Muscle layer of colon (tissue), 2 donors: ENCODE measurements around the gene CLEC2L.

Experiments
- H3K27ac ChIP-seq: one replicate; pipeline ENCODE4 v1.7.0; 2013; ENCODE audit warnings: low read depth, mild to moderate bottlenecking, low read length, moderate library complexity
- H3K27me3 ChIP-seq, 2 donors: one replicate each; pipeline ENCODE4 v1.7.0; 2013; ENCODE audit warnings: low read length in 2 of 2, mild to moderate bottlenecking in 2 of 2; ENCODE audit not compliant: insufficient read depth in 2 of 2, control insufficient read depth in 1 of 2
- H3K36me3 ChIP-seq: one replicate; pipeline ENCODE4 v1.7.0; 2013; ENCODE audit warnings: mild to moderate bottlenecking, low read length; ENCODE audit not compliant: insufficient read depth
- H3K4me1 ChIP-seq: one replicate; pipeline ENCODE4 v1.7.0; 2013; ENCODE audit warnings: mild to moderate bottlenecking, low read length; ENCODE audit not compliant: insufficient read depth
- H3K4me3 ChIP-seq, 2 donors: one replicate each; pipeline ENCODE4 v1.7.0; 2013; ENCODE audit warnings: low read length in 2 of 2, low read depth in 1 of 2, mild to moderate bottlenecking in 1 of 2, moderate library complexity in 1 of 2
- H3K9ac ChIP-seq: one replicate; pipeline ENCODE4 v1.7.0; 2013; ENCODE audit warnings: low read length
- H3K9me3 ChIP-seq: one replicate; pipeline ENCODE4 v1.7.0; 2013; ENCODE audit warnings: mild to moderate bottlenecking, low read length
- donor health status: abdominal sarcoma.
- donor health status: Adenocarcinoma of cecum.

Gene CLEC2L

DNA sequence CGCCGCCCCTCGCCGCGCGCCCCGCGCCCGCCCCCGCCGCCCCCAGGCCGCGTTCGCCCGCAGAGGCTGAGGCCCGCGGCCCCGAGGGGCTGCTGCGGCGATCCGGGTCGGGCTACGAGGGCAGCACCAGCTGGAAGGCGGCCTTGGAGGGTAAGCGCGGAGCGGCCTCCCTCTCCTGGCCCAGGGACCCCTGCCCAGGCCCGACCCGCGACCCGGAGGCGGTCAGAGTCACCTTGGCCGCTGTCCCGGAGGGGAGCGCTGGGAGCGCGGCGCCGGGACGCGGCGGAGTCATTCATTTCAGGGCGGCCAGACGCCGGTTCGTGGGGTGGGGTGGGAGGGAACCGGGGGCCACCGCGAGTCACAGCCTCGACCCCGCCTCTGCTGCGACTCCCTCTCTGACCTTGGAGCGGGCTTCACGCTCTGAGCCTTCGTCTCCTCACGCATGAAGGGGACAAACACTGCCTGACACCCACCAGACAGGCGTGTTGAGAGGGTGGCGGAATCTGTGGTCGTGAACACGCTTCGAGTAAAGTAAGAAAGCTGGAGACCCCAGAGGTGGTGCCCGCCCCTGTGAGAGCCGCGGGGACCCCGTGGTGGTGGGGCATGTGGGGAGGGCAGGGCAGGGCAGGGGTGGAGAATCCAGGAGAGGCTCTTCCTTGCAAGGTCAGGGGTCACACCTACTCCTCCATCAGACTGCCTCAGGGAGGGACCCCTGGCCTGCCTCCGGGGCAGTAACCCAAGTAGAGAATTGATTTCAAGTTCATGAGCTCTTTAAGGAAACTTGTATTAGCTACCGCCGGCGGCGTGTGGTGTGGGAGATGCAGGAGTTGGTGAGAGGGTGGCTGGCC lies 707 bp downstream of the CLEC2L start:
- Histone ChIP-seq H3K27ac (no peak overlapping the region), H3K9me3 (no peaks in the 10 kb centered on the region), H3K4me1 (no peaks in the 10 kb centered on the region), H3K36me3 (no peaks in the 10 kb centered on the region), H3K4me3 (no peak overlapping the region), H3K9ac (no peak overlapping the region), H3K27me3 (peaks cover 4 to 20% of the 10 kb centered on the region in 2 donors)

DNA sequence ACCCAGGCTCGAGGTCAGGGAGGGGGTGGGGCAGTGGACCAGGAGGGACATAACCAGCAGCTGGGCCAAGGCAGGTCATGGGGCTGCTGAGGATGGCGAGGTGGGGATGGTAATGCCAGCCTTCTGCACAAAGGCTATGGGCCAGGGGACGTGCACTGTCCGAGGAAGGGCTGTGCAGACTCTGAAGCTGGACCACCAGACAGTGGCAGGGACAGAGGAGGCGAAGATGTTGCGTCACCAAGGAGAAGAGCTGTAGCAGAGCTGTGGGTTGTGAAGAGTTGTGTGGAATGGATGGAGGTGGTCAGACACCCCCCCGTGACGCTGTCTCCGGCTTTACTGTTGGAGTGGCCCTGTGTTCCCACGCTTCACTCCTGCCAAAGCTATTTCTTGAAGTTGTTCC lies 1.8 kb downstream of the CLEC2L start:
- Histone ChIP-seq H3K4me3 (no peak overlapping the region), H3K4me1 (no peaks in the 10 kb centered on the region), H3K27ac (no peak overlapping the region), H3K36me3 (no peaks in the 10 kb centered on the region), H3K9ac (no peak overlapping the region), H3K9me3 (no peaks in the 10 kb centered on the region), H3K27me3 (peaks cover 4 to 20% of the 10 kb centered on the region in 2 donors)

- H3K4me3 ChIP-seq, result no peak overlapping the region
These were observed 2.3 kb downstream of the CLEC2L start for GRCh38 chr7:139525750-139526149.

DNA sequence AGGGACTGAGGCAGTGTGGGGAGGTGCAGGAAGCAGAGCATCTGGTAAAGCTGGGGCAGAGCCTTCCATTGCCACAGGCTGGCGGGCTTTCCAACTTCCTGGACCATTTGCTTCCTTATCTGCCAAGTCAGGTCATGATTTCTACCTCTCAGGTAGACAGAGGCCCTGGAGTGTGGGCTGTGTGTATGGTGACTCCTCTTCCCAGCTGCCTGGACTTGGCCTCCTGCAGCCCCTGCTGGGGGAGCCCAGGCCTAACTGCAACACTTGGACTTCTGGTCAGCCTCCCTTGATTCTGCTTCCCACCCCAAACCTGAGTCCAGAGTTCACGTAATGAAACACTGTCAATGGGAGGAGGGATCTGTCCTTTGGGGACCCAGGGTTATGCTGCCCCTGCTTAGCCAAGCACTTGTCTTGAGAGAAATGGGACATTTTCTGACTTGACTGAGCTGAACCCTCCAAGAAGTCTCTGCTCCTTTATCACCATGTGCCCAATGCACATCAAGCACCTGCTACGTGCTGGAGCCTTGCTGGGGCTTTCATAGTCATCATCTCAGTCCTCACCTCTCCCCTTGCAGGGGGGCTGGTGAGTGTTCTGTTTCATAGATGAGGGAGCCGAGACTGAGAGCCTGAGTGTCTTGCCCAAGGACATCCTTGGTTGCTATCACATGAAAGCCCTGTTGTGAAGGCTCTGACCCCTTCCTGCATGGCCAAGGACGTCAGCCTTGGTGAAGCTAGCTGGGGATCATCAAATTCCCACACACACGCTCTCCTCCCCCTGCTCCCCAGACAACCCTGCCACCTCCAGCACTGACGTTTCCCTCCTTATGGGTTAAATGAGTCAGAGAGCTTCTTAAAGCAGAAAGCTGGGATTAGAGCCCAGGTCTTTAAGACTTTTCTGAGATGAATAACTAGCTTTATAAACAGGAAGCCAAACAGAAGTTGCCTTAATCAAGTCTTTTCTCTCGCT lies 3.4 kb downstream of the CLEC2L start:
- Histone ChIP-seq H3K36me3 (no peaks in the 10 kb centered on the region), H3K9me3 (no peaks in the 10 kb centered on the region)

More at GRCh38 chr7:139525750-139526149, 2.3 kb downstream of the CLEC2L start:
- Histone ChIP-seq H3K4me1 (no peaks in the 10 kb centered on the region), H3K9me3 (no peaks in the 10 kb centered on the region), H3K27ac (no peak overlapping the region), H3K9ac (no peak overlapping the region), H3K27me3 (peaks cover 4 to 20% of the 10 kb centered on the region in 2 donors), H3K36me3 (no peaks in the 10 kb centered on the region)

GRCh38 chr7:139531094-139531493 lies 7.6 kb downstream of the CLEC2L start:
- Histone ChIP-seq H3K4me3 (no peak overlapping the region), H3K4me1 (no peaks in the 10 kb centered on the region), H3K9me3 (no peaks in the 10 kb centered on the region)

More for the DNA sequence above, 3.4 kb downstream of the CLEC2L start:
- no peak overlapping the region for H3K27ac ChIP-seq
- no peak overlapping the region for H3K4me3 ChIP-seq
- peaks cover 2 to 12% of the 10 kb centered on the region in 2 donors for H3K27me3 ChIP-seq
- H3K4me1 ChIP-seq, result no peaks in the 10 kb centered on the region
- H3K9ac ChIP-seq, result no peak overlapping the region

DNA sequence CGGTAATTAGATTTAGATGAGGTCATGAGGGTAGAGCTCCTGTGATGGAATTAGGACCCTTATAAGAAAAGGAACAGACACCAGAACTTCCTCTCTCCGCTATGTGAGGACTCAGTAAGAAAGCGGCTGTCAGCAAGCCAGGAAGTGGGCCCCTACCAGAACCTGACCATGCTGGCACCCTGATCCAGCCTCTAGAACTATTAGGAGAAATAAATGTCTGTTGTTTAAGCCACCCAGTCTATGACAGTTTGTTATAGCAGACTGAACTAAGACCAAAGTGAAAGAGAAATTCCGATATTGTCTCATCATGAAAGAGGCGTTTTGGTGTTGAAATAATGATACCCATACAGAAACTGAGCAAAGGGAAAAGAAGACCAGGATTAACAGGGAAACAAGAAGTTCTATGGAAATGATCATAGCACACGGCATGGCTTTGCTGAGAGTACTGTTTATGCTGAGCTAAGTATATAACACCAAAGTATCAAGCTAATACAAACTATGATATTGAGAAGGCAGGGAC lies 9.2 kb downstream of the CLEC2L start:
- Histone ChIP-seq H3K4me1 (no peaks in the 10 kb centered on the region), H3K27me3 (no peaks in the 10 kb centered on the region), H3K27ac (no peak overlapping the region), H3K36me3 (no peaks in the 10 kb centered on the region), H3K9ac (no peak overlapping the region), H3K9me3 (no peaks in the 10 kb centered on the region), H3K4me3 (no peak overlapping the region)

More at GRCh38 chr7:139531094-139531493, 7.6 kb downstream of the CLEC2L start:
- Histone ChIP-seq H3K36me3 (no peaks in the 10 kb centered on the region), H3K27me3 (no peaks in the 10 kb centered on the region), H3K27ac (no peak overlapping the region), H3K9ac (no peak overlapping the region)

DNA sequence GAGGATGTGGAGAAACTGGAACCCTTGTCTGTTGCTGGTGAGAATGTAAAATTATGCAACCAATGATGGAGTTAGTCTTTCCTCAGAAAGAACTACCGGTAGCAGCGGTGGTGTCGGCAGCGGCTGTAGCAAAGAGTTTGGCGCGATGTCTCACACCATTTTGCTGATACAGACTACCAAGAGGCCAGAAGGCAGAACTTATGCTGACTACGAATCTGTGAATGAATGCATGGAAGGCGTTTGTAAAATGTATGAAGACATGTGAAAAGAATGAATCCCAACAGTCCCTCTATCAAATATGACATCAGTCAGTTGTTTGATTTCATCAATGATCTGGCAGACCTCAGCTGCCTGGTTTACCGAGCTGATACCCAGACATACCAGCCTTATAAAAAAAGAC lies 10.6 kb downstream of the CLEC2L start:
- no peaks in the 10 kb centered on the region for H3K9me3 ChIP-seq
- H3K4me1 ChIP-seq, result no peaks in the 10 kb centered on the region

GRCh38 chr7:139534966-139535651 lies 11.6 kb downstream of the CLEC2L start:
- Histone ChIP-seq H3K27ac (no peak overlapping the region), H3K9me3 (no peaks in the 10 kb centered on the region), H3K4me3 (no peak overlapping the region), H3K27me3 (no peaks in the 10 kb centered on the region), H3K4me1 (no peaks in the 10 kb centered on the region), H3K9ac (no peak overlapping the region), H3K36me3 (no peaks in the 10 kb centered on the region)

More for the DNA sequence above, 10.6 kb downstream of the CLEC2L start:
- H3K4me3 ChIP-seq, result no peak overlapping the region
- no peaks in the 10 kb centered on the region for H3K27me3 ChIP-seq
- no peaks in the 10 kb centered on the region for H3K36me3 ChIP-seq
- no peak overlapping the region for H3K9ac ChIP-seq
- no peak overlapping the region for H3K27ac ChIP-seq

GRCh38 chr7:139536152-139536551 lies 12.7 kb downstream of the CLEC2L start:
- H3K36me3 ChIP-seq, result no peaks in the 10 kb centered on the region
- no peak overlapping the region for H3K27ac ChIP-seq
- H3K4me1 ChIP-seq, result no peaks in the 10 kb centered on the region
- no peak overlapping the region for H3K9ac ChIP-seq
- H3K9me3 ChIP-seq, result no peaks in the 10 kb centered on the region
- no peaks in the 10 kb centered on the region for H3K27me3 ChIP-seq
- no peak overlapping the region for H3K4me3 ChIP-seq

- Histone ChIP-seq H3K4me1 (no peaks in the 10 kb centered on the region), H3K9ac (no peak overlapping the region), H3K27me3 (no peaks in the 10 kb centered on the region), H3K36me3 (no peaks in the 10 kb centered on the region), H3K27ac (no peak overlapping the region), H3K4me3 (no peak overlapping the region), H3K9me3 (no peaks in the 10 kb centered on the region)
These were observed 15.6 kb downstream of the CLEC2L start for GRCh38 chr7:139538881-139539635.
